Loucy (cell line): ENCODE data around the gene NDUFV3.

ENCODE experiments used
- H2AFZ ChIP-seq: fragments of 200-600 bp; sonication (generic); 2 replicates; pipeline ENCODE4 v1.6.0; 2016; ENCODE audit warnings: antibody characterized with exemption, mild to moderate bottlenecking, low read length, moderate library complexity
- H3F3A ChIP-seq: fragments of 200-600 bp; 2 replicates; pipeline ENCODE4 v1.6.0; 2016; ENCODE audit warnings: antibody characterized with exemption, low read depth, mild to moderate bottlenecking
- H3K27me3 ChIP-seq: fragments of 200-600 bp; sonication (generic); 2 replicates; pipeline ENCODE4 v1.6.1; 2014; ENCODE audit warnings: low read length, mild to moderate bottlenecking; ENCODE audit not compliant: insufficient read depth, poor library complexity, severe bottlenecking
- H3K36me3 ChIP-seq: fragments of 200-600 bp; sonication (generic); 2 replicates; pipeline ENCODE4 v1.6.1; 2016; ENCODE audit warnings: low read length; ENCODE audit not compliant: insufficient read depth
- H3K4me1 ChIP-seq: fragments of 200-600 bp; sonication (generic); 2 replicates; pipeline ENCODE4 v1.5.1; 2014; ENCODE audit warnings: low read length, mild to moderate bottlenecking; ENCODE audit not compliant: insufficient read depth, poor library complexity, severe bottlenecking
- H3K4me2 ChIP-seq: fragments of 200-600 bp; sonication (generic); 2 replicates; pipeline ENCODE4 v1.6.0; 2014; ENCODE audit warnings: antibody characterized with exemption, low read length, low read depth, mild to moderate bottlenecking; ENCODE audit not compliant: poor library complexity, severe bottlenecking
- H3K4me3 ChIP-seq: fragments of 200-600 bp; sonication (generic); 2 replicates; pipeline ENCODE4 v1.5.1; 2014; ENCODE audit warnings: low read length, mild to moderate bottlenecking, mixed read lengths; ENCODE audit not compliant: poor library complexity, severe bottlenecking
- H3K79me2 ChIP-seq: fragments of 200-600 bp; sonication (generic); 2 replicates; pipeline ENCODE4 v1.6.1; 2014; ENCODE audit warnings: low read length; ENCODE audit not compliant: insufficient read depth
- H3K9ac ChIP-seq: fragments of 200-600 bp; sonication (generic); 2 replicates; pipeline ENCODE4 v1.6.0; 2014; ENCODE audit warnings: mild to moderate bottlenecking, low read depth, low read length, moderate library complexity; ENCODE audit not compliant: poor library complexity, severe bottlenecking
- H3K9me2 ChIP-seq: fragments of 200-600 bp; sonication (generic); replicated peaks from 2 replicates; pipeline ENCODE4 v1.6.1; 2016; ENCODE audit warnings: low read depth, low read length, mixed read lengths
- H3K9me3 ChIP-seq: fragments of 200-600 bp; sonication (generic); 2 replicates; pipeline ENCODE4 v1.6.1; 2014; ENCODE audit warnings: mild to moderate bottlenecking, antibody characterized with exemption, low read length, low read depth; ENCODE audit not compliant: insufficient read depth
- H4K20me1 ChIP-seq: fragments of 200-600 bp; sonication (generic); 2 replicates; pipeline ENCODE4 v1.6.0; 2014; ENCODE audit warnings: antibody characterized with exemption, low read length, mild to moderate bottlenecking; ENCODE audit not compliant: insufficient read depth, poor library complexity, severe bottlenecking
- CTCF ChIP-seq: fragments of 200-600 bp; sonication (generic); conservative IDR thresholded peaks from 2 replicates; pipeline ENCODE4 v1.5.1; 2014; ENCODE audit warnings: mild to moderate bottlenecking, antibody characterized with exemption, low read length
- EZH2phosphoT487 ChIP-seq: fragments of 200-600 bp; IDR thresholded peaks from 2 replicates; pipeline ENCODE4 v1.6.1; 2018; ENCODE audit warnings: antibody characterized with exemption, mild to moderate bottlenecking, moderate library complexity, borderline replicate concordance

Gene NDUFV3

GRCh38 chr21:42861311-42861847, 31.7 kb upstream of the NDUFV3 start:
- H3K79me2 ChIP-seq = peaks cover 48% of the 10 kb centered on the region
- H2AFZ ChIP-seq = no peak overlapping the region
- H3K9me3 ChIP-seq = no peaks in the 10 kb centered on the region
- H3K4me1 ChIP-seq = no peaks in the 10 kb centered on the region
- no peak overlapping the region for H3K4me2 ChIP-seq
- no peak overlapping the region for H3K4me3 ChIP-seq
- peaks cover 6% of the 10 kb centered on the region for H4K20me1 ChIP-seq
- no peaks in the 10 kb centered on the region for H3F3A ChIP-seq
- no peak for TF ChIP-seq CTCF
- no peak for TF ChIP-seq EZH2phosphoT487
- no peaks in the 10 kb centered on the region for H3K9me2 ChIP-seq
- H3K9ac ChIP-seq = no peak overlapping the region
- H3K36me3 ChIP-seq = peaks cover 73% of the 10 kb centered on the region; the same call in 1 of the 2 replicates
- H3K27me3 ChIP-seq = no peaks in the 10 kb centered on the region

DNA sequence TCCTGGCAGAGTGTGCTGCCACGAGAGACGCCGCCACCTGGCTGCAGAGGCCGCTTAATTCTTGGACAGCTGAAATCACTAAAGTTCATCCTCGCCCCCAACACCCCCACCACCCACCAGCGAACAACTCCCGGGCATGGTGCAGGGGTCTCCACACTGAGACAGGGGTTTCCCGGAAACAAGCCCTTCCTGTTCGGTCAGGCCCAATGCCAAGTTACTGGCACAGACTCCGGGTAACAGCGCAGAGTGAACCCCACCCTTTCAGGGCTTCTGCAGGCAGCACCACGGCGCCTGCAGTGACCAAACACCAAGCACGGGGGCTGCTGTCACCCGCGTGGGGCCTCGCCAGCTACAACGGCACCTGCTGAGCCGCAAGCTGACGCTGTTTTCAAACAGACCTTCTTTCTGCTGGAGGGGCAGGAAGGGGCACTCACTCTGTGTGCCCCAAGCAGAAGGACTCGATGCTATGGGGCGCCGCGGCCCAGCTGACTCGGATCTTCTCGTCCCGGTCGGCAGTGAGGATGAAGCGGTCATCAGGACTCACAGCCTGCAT, 31.2 kb upstream of the NDUFV3 start:
- no peaks in the 10 kb centered on the region for H3K9me3 ChIP-seq
- peaks cover 6% of the 10 kb centered on the region for H4K20me1 ChIP-seq
- no peak overlapping the region for H3K4me2 ChIP-seq
- H2AFZ ChIP-seq = no peak overlapping the region
- H3K9ac ChIP-seq = no peak overlapping the region
- no peak overlapping the region for H3K4me3 ChIP-seq
- no peaks in the 10 kb centered on the region for H3F3A ChIP-seq
- no peaks in the 10 kb centered on the region for H3K27me3 ChIP-seq
- TF ChIP-seq CTCF = no peak
- TF ChIP-seq EZH2phosphoT487 = no peak
- H3K9me2 ChIP-seq = no peaks in the 10 kb centered on the region
- H3K4me1 ChIP-seq = no peaks in the 10 kb centered on the region
- H3K36me3 ChIP-seq = peaks cover 68% of the 10 kb centered on the region; the same call in 1 of the 2 replicates
- peaks cover 53% of the 10 kb centered on the region for H3K79me2 ChIP-seq

GRCh38 chr21:42862774-42863503, 30.2 kb upstream of the NDUFV3 start:
- no peak overlapping the region for H3K4me3 ChIP-seq
- H3K27me3 ChIP-seq = no peaks in the 10 kb centered on the region
- H2AFZ ChIP-seq = no peak overlapping the region
- H3K4me2 ChIP-seq = no peak overlapping the region
- H3F3A ChIP-seq = no peaks in the 10 kb centered on the region
- no peak overlapping the region for H3K9ac ChIP-seq
- H3K79me2 ChIP-seq = peaks cover 60% of the 10 kb centered on the region
- no peak for TF ChIP-seq EZH2phosphoT487
- TF ChIP-seq CTCF = no peak
- peaks cover 66% of the 10 kb centered on the region; the same call in 1 of the 2 replicates for H3K36me3 ChIP-seq
- peaks cover 3% of the 10 kb centered on the region for H4K20me1 ChIP-seq
- H3K4me1 ChIP-seq = no peaks in the 10 kb centered on the region
- no peaks in the 10 kb centered on the region for H3K9me3 ChIP-seq
- H3K9me2 ChIP-seq = no peaks in the 10 kb centered on the region
